Measurements from ENCODE around the gene EFNA4.
A peak's percentile ranks its signal among the peaks of the same experiment; 100 is the strongest.

Gene EFNA4

DNA sequence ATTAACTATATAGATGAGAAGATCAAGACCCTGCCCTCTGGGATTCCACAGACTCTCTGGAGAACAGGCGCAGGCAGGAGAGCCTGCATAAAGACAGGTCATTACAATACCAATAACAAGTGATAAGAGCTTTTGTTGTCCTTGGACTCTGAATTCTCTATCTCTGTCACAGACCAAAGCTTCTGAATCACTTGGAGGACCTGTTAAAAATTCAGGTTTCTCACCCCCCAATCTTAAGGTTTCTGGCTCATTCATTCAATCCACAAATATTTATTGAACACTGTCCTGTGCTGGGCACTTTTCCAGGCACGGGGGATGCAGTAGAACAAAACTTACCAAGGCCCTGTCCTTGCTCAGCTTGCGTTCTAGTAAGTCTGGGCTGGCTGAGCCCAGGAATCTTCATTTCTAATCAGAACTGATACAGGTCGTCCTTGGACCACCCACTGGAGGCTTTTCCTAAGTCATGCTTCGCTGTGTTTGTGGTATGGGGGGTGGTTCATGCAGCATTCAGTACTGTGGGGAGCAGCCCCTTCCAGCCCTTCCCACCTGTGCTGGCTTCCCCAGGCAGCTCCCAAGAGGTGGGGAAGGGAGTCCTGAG lies 1.4 kb downstream of the EFNA4 start:
- no peaks in the 10 kb centered on the region for H3K9me3 ChIP-seq (ENCODE audit: low read length)
- H2AFZ ChIP-seq (ENCODE audit: low read depth, low read length): no peak overlapping the region
- H3K27me3 ChIP-seq (ENCODE audit: insufficient read depth, low read length): no peaks in the 10 kb centered on the region
- peak overlapping the region; percentile 78 for H3K4me3 ChIP-seq (ENCODE audit: low read length)
- peaks cover 27% of the 10 kb centered on the region for H3K36me3 ChIP-seq (ENCODE audit: insufficient read depth, low read length)
- H3K4me1 ChIP-seq (ENCODE audit: insufficient read depth, low read length): peaks cover 20% of the 10 kb centered on the region

DNA sequence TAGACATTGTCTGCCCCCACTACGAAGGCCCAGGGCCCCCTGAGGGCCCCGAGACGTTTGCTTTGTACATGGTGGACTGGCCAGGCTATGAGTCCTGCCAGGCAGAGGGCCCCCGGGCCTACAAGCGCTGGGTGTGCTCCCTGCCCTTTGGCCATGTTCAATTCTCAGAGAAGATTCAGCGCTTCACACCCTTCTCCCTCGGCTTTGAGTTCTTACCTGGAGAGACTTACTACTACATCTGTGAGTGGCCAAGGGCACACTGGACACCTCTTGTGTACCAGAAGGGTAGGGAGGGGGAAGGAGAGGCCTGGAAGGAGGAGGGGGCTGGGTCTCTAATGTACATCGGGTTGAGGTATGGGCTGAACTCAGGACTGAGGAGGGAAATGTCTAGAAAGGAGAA lies 3.2 kb downstream of the EFNA4 start:
- Histone ChIP-seq H3K4me3 (ENCODE audit: low read length) (no peak overlapping the region), H3K36me3 (ENCODE audit: insufficient read depth, low read length) (peaks cover 30% of the 10 kb centered on the region), H3K9me3 (ENCODE audit: low read length) (no peaks in the 10 kb centered on the region), H3K4me1 (ENCODE audit: insufficient read depth, low read length) (peaks cover 33% of the 10 kb centered on the region), H3K27me3 (ENCODE audit: insufficient read depth, low read length) (no peaks in the 10 kb centered on the region), H2AFZ (ENCODE audit: low read depth, low read length) (no peak overlapping the region)

DNA sequence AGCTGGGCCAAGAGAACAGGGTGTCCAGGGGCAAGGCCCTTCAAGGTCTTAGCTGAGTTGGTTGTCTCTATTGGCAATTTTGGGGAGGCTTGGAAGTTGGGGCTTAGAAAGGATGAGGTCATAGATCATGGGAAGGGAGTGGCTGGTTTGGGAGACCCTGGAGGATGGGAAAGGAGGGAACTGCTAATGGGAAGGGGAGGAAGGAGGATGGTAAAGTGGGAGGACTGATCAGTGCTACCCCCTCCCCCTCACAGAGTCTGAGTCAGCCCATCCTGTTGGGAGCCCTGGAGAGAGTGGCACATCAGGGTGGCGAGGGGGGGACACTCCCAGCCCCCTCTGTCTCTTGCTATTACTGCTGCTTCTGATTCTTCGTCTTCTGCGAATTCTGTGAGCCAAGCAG lies 5.1 kb downstream of the EFNA4 start:
- Histone ChIP-seq H3K4me3 (ENCODE audit: low read length) (no peak overlapping the region), H3K4me1 (ENCODE audit: insufficient read depth, low read length) (peaks cover 31% of the 10 kb centered on the region), H2AFZ (ENCODE audit: low read depth, low read length) (no peak overlapping the region), H3K27me3 (ENCODE audit: insufficient read depth, low read length) (no peaks in the 10 kb centered on the region), H3K9me3 (ENCODE audit: low read length) (no peaks in the 10 kb centered on the region), H3K36me3 (ENCODE audit: insufficient read depth, low read length) (peaks cover 30% of the 10 kb centered on the region)

DNA sequence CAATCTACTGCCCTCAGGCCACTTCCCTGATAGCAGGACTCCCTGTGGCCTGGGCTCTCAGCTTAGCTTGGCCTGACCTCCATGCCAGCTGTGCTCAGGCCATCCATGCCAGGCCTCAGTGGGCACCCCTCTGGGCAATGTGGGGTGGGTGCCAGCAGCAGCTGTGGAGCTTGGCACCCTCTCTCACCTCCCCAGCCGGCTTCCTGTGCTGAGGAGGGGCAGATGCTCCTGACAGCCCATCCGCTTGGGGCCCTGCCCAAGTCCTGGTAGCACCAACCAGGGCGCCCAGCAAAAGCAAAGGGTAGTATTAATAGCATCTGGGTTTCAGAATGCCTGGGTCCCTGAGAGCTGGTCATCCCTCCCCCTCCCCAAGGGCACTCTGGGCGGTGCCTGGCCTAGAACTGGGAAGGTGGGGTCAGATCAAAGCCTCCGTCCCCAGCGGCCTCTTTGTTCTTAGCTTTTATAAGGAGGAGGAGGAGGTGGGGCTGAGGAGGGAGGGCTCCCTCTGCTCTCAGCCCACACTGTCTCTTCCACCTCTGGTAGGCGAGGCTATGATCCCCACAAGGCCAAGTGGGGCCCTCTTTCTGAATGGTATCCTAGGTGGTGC lies 6.1 kb downstream of the EFNA4 start:
- Histone ChIP-seq H3K4me3 (ENCODE audit: low read length) (no peak overlapping the region), H3K9me3 (ENCODE audit: low read length) (no peaks in the 10 kb centered on the region), H3K27me3 (ENCODE audit: insufficient read depth, low read length) (no peaks in the 10 kb centered on the region), H3K36me3 (ENCODE audit: insufficient read depth, low read length) (peaks cover 30% of the 10 kb centered on the region), H2AFZ (ENCODE audit: low read depth, low read length) (no peak overlapping the region), H3K4me1 (ENCODE audit: insufficient read depth, low read length) (peaks cover 26% of the 10 kb centered on the region)

DNA sequence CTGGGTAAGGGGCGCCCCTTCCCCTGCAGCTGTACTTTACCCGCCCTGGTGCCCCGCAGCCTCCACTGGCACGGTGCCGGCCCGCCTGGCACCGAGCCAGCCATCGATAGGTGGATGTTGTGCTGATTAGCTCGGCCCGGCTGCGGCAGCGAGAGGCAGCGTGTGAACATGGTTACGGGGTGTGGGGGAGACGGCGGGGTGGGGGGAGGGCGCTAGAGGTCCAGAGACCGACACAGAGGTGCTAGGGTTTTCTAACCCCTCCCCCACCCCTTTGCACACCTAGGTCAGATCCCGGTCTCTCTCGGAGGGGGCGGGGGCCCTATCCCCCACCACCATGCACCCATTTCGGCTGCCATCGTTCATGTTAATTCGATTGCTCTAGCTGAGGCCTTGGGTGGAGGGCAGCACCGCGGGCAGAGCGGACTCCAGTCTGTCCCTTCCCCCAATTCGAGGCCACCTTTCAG lies 6.7 kb downstream of the EFNA4 start:
- Histone ChIP-seq H3K27me3 (ENCODE audit: insufficient read depth, low read length) (no peaks in the 10 kb centered on the region), H3K36me3 (ENCODE audit: insufficient read depth, low read length) (peaks cover 30% of the 10 kb centered on the region), H2AFZ (ENCODE audit: low read depth, low read length) (no peak overlapping the region), H3K4me1 (ENCODE audit: insufficient read depth, low read length) (peaks cover 20% of the 10 kb centered on the region), H3K4me3 (ENCODE audit: low read length) (no peak overlapping the region), H3K9me3 (ENCODE audit: low read length) (no peaks in the 10 kb centered on the region)

DNA sequence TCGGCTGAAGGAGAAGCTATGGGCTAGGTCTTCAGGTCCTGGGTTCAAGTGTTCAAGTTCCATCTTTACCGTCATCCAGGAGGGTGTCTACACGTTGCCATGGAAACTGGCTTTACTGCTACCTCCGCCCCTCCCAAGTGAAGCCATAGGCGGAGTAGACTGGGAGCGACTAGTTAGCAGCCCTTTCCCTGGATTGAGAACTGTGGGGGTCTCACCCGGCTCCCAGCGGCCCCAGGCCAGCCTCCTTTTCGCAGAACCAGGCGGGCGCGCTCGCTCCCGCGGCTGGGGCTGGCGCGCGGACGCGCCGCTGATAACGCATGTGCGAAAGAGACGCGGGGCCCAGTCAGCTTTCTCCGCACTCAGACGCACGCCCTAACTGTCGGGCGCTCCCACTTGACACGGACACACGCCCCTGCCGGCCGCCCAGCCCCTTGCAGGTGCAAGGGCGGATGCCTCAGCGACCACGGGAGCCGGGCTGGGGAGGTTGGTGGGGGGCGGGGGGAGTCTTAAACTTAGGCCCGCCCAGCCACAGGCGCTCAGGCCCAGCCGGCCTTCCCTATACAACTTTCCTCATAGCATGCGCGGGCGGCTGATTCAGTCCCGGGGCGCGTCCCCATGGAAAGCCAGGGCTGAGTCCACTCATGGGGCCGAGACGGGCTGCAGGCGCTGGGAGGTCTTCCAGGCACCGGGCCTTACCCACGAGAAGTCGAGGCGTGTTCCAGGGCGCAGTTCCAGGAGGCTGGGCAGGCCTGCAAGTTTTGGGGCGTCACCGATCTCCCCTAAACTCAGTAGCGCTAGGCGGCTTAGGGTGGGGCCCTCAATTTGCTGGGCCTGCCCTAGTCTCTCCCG lies 7.4 kb downstream of the EFNA4 start:
- H3K27me3 ChIP-seq (ENCODE audit: insufficient read depth, low read length): no peaks in the 10 kb centered on the region
- no peaks in the 10 kb centered on the region for H3K9me3 ChIP-seq (ENCODE audit: low read length)
- H3K4me3 ChIP-seq (ENCODE audit: low read length): no peak overlapping the region
- no peak overlapping the region for H2AFZ ChIP-seq (ENCODE audit: low read depth, low read length)
- peaks cover 30% of the 10 kb centered on the region for H3K36me3 ChIP-seq (ENCODE audit: insufficient read depth, low read length)
- H3K4me1 ChIP-seq (ENCODE audit: insufficient read depth, low read length): peaks cover 25% of the 10 kb centered on the region

DNA sequence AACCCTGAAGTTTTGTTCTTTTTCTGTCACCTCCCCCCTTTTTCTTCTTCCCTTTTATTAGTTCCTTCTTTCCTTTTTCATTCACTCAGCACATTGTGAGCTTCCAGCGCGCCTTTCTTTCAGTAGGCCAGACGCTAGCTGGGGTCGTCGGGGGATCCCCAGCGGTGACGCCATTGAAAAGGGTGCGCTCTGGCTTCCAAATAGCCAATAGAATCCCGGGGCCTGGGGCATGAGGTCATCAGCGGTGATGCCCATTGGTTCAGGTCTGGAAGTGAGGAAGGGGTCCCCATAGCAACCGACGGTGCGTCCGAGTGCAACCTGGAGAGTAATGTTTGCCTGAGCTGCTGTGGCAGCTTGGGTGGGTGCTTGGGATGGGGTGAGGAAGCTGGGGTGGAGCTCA lies 8.2 kb downstream of the EFNA4 start:
- H3K4me3 ChIP-seq (ENCODE audit: low read length): no peak overlapping the region

DNA sequence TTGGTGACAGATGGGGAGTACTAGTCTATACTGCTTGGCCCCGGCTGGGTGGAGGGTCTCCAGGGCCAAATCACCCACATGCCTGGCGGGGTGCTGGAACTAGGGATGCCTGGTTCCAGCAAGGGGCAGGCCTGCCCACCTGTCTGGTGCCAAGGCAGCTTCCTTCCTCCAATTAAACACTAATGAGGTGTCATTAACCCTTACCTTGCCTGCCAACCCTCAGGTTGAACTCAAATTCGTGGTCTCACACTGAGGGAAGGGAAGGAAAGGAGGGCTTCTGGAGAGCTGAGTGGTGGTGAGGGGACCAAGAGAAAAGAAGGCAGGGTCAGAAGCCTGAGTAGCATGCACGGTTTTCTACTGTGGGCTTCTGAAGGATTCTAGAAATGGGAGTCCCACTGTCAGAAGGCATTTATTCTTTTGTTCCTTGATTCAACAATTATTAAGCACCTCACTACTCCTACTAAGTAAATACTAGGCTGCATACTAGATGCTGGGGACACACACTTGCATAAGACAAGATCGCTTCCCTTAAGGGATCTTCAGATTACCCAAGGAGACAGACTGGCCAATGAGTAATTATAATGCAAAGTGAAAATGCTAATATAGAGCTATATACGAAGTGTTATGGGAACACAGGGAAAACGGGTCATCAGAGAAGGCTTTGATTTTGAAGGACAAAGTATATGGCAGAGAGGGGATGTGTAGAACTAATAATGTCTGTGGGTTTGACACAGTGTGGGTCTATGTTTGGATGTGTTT lies 9.2 kb downstream of the EFNA4 start:
- Histone ChIP-seq H2AFZ (ENCODE audit: low read depth, low read length) (no peak overlapping the region), H3K4me3 (ENCODE audit: low read length) (no peak overlapping the region), H3K4me1 (ENCODE audit: insufficient read depth, low read length) (peaks cover 36% of the 10 kb centered on the region), H3K36me3 (ENCODE audit: insufficient read depth, low read length) (peaks cover 19% of the 10 kb centered on the region), H3K27me3 (ENCODE audit: insufficient read depth, low read length) (no peaks in the 10 kb centered on the region), H3K9me3 (ENCODE audit: low read length) (no peaks in the 10 kb centered on the region)

More for the DNA sequence above, 8.2 kb downstream of the EFNA4 start:
- H3K36me3 ChIP-seq (ENCODE audit: insufficient read depth, low read length): peaks cover 27% of the 10 kb centered on the region
- no peak overlapping the region for H2AFZ ChIP-seq (ENCODE audit: low read depth, low read length)
- H3K9me3 ChIP-seq (ENCODE audit: low read length): no peaks in the 10 kb centered on the region
- no peaks in the 10 kb centered on the region for H3K27me3 ChIP-seq (ENCODE audit: insufficient read depth, low read length)
- peaks cover 33% of the 10 kb centered on the region for H3K4me1 ChIP-seq (ENCODE audit: insufficient read depth, low read length)

DNA sequence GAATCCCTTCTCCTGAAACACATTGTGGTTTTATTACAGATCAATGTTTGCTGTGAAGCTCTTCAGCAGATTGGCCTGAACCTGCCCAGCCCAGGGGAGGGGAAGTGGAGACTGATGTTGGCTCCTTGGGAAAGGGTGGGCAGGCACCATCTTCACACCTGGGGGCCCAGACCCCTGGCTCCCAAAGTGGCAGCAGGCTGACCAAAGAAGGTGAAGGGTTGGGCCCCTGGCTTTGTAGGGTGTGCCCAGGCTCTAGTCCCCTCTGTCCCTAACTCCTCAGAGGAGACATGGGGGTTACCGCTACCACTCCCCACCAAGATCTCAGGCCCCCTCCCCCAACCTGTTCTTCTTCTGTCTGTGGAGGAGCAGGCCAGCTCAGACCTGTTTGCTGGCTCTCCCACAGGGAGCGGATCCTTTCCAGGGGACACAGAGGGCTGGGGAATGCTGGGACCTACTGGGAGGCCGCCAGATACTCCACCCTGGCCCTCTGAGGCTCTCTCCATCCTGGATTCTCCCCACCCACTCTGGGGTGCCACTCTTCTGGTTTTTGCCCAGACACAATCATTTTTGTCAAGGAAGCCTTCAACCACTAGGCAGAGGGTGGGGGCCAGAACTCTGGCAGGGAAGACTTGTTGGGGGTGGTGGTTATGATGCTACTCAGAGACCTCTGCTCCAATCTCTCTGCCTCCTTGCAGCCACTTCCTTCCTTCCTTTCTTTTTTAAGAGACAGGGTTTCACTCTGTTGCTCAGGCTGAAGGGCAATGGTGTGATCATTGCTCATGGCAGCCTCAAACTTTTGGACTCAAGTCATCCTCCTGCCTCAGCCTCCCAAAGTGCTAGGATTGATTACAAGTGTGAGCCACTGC lies 10.1 kb downstream of the EFNA4 start:
- Histone ChIP-seq H3K27me3 (ENCODE audit: insufficient read depth, low read length) (no peaks in the 10 kb centered on the region), H3K4me3 (ENCODE audit: low read length) (no peak overlapping the region), H3K36me3 (ENCODE audit: insufficient read depth, low read length) (peaks cover 13% of the 10 kb centered on the region), H2AFZ (ENCODE audit: low read depth, low read length) (no peak overlapping the region), H3K4me1 (ENCODE audit: insufficient read depth, low read length) (peaks cover 41% of the 10 kb centered on the region), H3K9me3 (ENCODE audit: low read length) (no peaks in the 10 kb centered on the region)

DNA sequence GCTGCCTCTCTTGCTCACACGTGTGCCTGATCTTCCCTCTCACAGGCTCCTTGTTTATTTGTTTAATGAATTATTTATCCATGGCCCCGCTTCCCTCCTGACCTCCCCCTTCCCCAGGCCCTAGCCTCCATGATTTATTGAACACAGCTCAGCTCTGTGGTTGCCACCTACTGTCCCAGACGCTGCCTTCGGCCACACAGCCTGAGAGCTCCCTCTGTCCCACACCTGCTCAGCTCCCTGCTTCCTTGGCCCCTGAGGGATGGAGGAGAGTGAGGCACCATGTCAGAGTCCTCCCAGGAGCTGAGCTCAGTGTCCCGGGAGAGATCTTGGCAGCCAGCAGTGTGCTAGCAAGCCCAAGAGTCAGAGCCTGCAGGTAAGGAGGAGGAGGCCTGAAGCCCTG lies 12.0 kb downstream of the EFNA4 start:
- no peaks in the 10 kb centered on the region for H3K9me3 ChIP-seq (ENCODE audit: low read length)
- no peaks in the 10 kb centered on the region for H3K27me3 ChIP-seq (ENCODE audit: insufficient read depth, low read length)
- no peak overlapping the region for H2AFZ ChIP-seq (ENCODE audit: low read depth, low read length)
- no peak overlapping the region for H3K4me3 ChIP-seq (ENCODE audit: low read length)
- H3K4me1 ChIP-seq (ENCODE audit: insufficient read depth, low read length): peaks cover 51% of the 10 kb centered on the region
- H3K36me3 ChIP-seq (ENCODE audit: insufficient read depth, low read length): peaks cover 2% of the 10 kb centered on the region

DNA sequence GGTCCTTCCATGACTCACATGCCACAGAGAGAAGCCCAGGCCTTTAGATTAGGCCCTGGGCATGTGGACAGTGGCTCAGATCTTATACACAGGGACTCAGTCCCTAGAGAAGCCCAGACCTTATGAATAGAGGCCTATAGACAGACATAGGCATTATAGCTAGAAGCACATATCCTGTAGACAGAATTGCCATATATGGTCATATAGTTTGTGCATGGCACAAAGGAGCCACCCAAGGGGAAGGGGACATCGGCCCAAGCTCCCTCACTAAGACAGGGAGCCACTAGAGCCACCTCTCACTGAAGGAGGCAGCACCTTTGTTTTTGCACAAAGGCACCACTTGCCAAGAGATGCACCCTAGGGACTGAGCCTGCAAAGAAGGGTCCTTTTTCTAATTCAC lies 12.8 kb downstream of the EFNA4 start:
- H3K9me3 ChIP-seq (ENCODE audit: low read length): no peaks in the 10 kb centered on the region
- H3K4me1 ChIP-seq (ENCODE audit: insufficient read depth, low read length): peaks cover 48% of the 10 kb centered on the region
- H3K4me3 ChIP-seq (ENCODE audit: low read length): no peak overlapping the region
- H2AFZ ChIP-seq (ENCODE audit: low read depth, low read length): no peak overlapping the region
- no peaks in the 10 kb centered on the region for H3K36me3 ChIP-seq (ENCODE audit: insufficient read depth, low read length)
- peaks cover 1% of the 10 kb centered on the region for H3K27me3 ChIP-seq (ENCODE audit: insufficient read depth, low read length)

DNA sequence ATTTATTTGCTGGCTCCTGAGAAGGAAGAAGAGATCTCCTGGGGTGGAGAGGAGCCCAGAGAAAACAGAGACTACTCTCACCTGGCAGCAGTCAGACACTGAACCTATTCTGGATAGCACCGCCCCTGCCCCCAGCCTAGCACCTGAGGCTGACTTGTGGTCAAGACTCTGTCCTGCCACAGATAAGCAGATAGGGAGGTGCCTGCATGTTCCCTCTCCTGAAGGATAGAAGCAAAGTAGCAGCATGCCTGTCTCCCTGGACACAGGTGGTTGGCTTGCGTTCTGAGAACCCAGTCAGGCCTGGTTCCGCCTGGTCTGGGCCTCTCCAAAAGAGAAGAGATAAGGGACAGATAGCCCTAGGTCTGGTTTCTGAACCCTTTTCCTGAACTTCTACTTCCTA lies 13.8 kb downstream of the EFNA4 start:
- Histone ChIP-seq H3K4me1 (ENCODE audit: insufficient read depth, low read length) (peaks cover 47% of the 10 kb centered on the region), H3K9me3 (ENCODE audit: low read length) (no peaks in the 10 kb centered on the region), H2AFZ (ENCODE audit: low read depth, low read length) (no peak overlapping the region), H3K36me3 (ENCODE audit: insufficient read depth, low read length) (no peaks in the 10 kb centered on the region), H3K4me3 (ENCODE audit: low read length) (no peak overlapping the region), H3K27me3 (ENCODE audit: insufficient read depth, low read length) (peaks cover 4% of the 10 kb centered on the region)

Data from neuron (in vitro differentiated cells).